Endothelial cell of umbilical vein (primary cell): ENCODE results near the gene KRT71. TPM values are rescaled to one million over a fixed set of nuclear protein-coding genes. Genes with fewer than 3 reads are reported as not detected.

Experiments
- BruUV-seq: library from RNA; stranded (reverse); fragments of 400-500 nt; replicated peaks from 2 replicates; lab custom pipeline; 2021; lab: Mats Ljungman, UMichigan
- CTCF ChIA-PET: fragments of 300-600, 350-600 bp; sonication (Branson Sonifier 250); formaldehyde crosslinking; loops from one replicate; lab custom pipeline; 2021; ENCODE audit warnings: antibody characterized with exemption, inconsistent platforms; lab: Charles Lee
- POLR2A ChIA-PET: fragments of 300-600, 350-600 bp; sonication (Branson Sonifier 250); formaldehyde crosslinking; loops from one replicate; lab custom pipeline; 2021; ENCODE audit warnings: antibody characterized with exemption, inconsistent platforms; lab: Charles Lee
- DNase-seq: peaks from one replicate; pipeline ENCODE4 v3.0.0-alpha.2; 2011; ENCODE audit warnings: low read depth, low spot score
- FAIRE-seq: peaks from 2 replicates; lab custom pipeline; 2011; peaks lifted over from hg19 to GRCh38; lab: Jason Lieb, UNC
- H2AFZ ChIP-seq: 2 replicates; pipeline ENCODE4 v1.6.0; 2012; ENCODE audit warnings: low read depth, low read length, control low read depth, inconsistent platforms
- H3K27ac ChIP-seq: 2 replicates; pipeline ENCODE4 v1.5.1; 2011; ENCODE audit warnings: low read depth, mild to moderate bottlenecking, control low read depth, low read length, moderate library complexity; ENCODE audit not compliant: insufficient read depth
- H3K27me3 ChIP-seq, 2 experiments: 2 replicates each; pipeline versions ENCODE4 v1.6.0 to v1.6.1; 2011; ENCODE audit warnings: low read length in 2 of 2, mixed read lengths in 1 of 2; ENCODE audit not compliant: control insufficient read depth in 2 of 2, insufficient read depth in 2 of 2
- H3K36me3 ChIP-seq, 2 experiments: 2 replicates in 1 of 2; 3 replicates in 1 of 2; pipeline ENCODE4 v1.5.1; 2011; ENCODE audit warnings: low read length in 2 of 2, mild to moderate bottlenecking in 1 of 2, moderate library complexity in 1 of 2; ENCODE audit not compliant: control insufficient read depth in 2 of 2, insufficient read depth in 2 of 2; ENCODE audit errors: extremely low read depth in 1 of 2
- H3K4me1 ChIP-seq: 3 replicates; pipeline ENCODE4 v1.5.1; 2011; ENCODE audit warnings: mild to moderate bottlenecking, low read length; ENCODE audit not compliant: control insufficient read depth, insufficient read depth; ENCODE audit errors: extremely low read depth
- H3K4me2 ChIP-seq: 2 replicates; pipeline ENCODE4 v1.6.1; 2011; ENCODE audit warnings: low read length, control low read depth, mixed read lengths; ENCODE audit not compliant: insufficient read depth
- H3K4me3 ChIP-seq, 3 experiments: fragments of 200-600 bp in 1 of 3; sonication (generic), shearing (Covaris generic) in 1 of 3; replicated peaks in 1 of 3; 2 replicates each; pipeline ENCODE4 v1.5.1; 2011 to 2016; ENCODE audit warnings: control low read depth in 3 of 3, low read length in 3 of 3, mild to moderate bottlenecking in 2 of 3, inconsistent platforms in 1 of 3, low read depth in 1 of 3, moderate library complexity in 1 of 3; ENCODE audit not compliant: insufficient read depth in 1 of 3
- H3K79me2 ChIP-seq: 2 replicates; pipeline ENCODE4 v1.6.0; 2012; ENCODE audit warnings: low read length, inconsistent platforms; ENCODE audit not compliant: control insufficient read depth, insufficient read depth
- H3K9ac ChIP-seq: replicated peaks from 2 replicates; pipeline ENCODE3; 2011; ENCODE audit warnings: low read length, control low read depth; ENCODE audit not compliant: insufficient read depth; ENCODE audit errors: extremely low read depth
- H3K9me1 ChIP-seq: replicated peaks from 3 replicates; pipeline ENCODE4 v1.6.0; 2011; ENCODE audit warnings: mild to moderate bottlenecking, low read length; ENCODE audit not compliant: control insufficient read depth, insufficient read depth; ENCODE audit errors: extremely low read depth
- H3K9me3 ChIP-seq: replicated peaks from 2 replicates; pipeline ENCODE4 v1.5.1; 2012; ENCODE audit warnings: low read length, inconsistent platforms; ENCODE audit not compliant: control insufficient read depth, insufficient read depth
- H4K20me1 ChIP-seq: replicated peaks from 2 replicates; pipeline ENCODE3; 2011; ENCODE audit warnings: mild to moderate bottlenecking, low read length; ENCODE audit not compliant: control insufficient read depth, insufficient read depth; ENCODE audit errors: extremely low read depth
- CTCF ChIP-seq, 2 donors: IDR thresholded peaks; 1 replicate in 1 of 2; 2 replicates in 1 of 2; pipeline ENCODE4 v1.5.1; 2011; ENCODE audit warnings: low read length in 2 of 2, mild to moderate bottlenecking in 2 of 2, moderate library complexity in 2 of 2, control low read depth in 1 of 2, inconsistent platforms in 1 of 2, low read depth in 1 of 2; ENCODE audit not compliant: insufficient read depth in 1 of 2; ENCODE audit errors: extremely low read depth in 1 of 2
- EZH2 ChIP-seq: IDR thresholded peaks from 2 replicates; pipeline ENCODE4 v1.6.1; 2012; ENCODE audit warnings: borderline replicate concordance, low read depth, mild to moderate bottlenecking, moderate library complexity, low read length, inconsistent platforms; ENCODE audit not compliant: severe bottlenecking
- FOS ChIP-seq: IDR thresholded peaks from 2 replicates; pipeline ENCODE4 v1.6.1; 2011; ENCODE audit warnings: mild to moderate bottlenecking, low read length, moderate library complexity, borderline replicate concordance; ENCODE audit not compliant: insufficient read depth
- GATA2 ChIP-seq: IDR thresholded peaks from 2 replicates; pipeline ENCODE4 v1.7.0; 2011; ENCODE audit warnings: low read depth, mild to moderate bottlenecking, moderate library complexity, mixed read lengths, low read length; ENCODE audit not compliant: insufficient read length, insufficient read depth
- JUN ChIP-seq: IDR thresholded peaks from 2 replicates; pipeline ENCODE4 v1.6.1; 2011; ENCODE audit warnings: borderline replicate concordance, low read depth; ENCODE audit not compliant: insufficient read length, insufficient read depth
- MAX ChIP-seq: IDR thresholded peaks from 2 replicates; pipeline ENCODE4 v1.6.1; 2011; ENCODE audit not compliant: insufficient read depth, insufficient read length
- MYC ChIP-seq: IDR thresholded peaks from one replicate; pipeline ENCODE4 v1.6.1; 2011; ENCODE audit warnings: mild to moderate bottlenecking, low read depth, low read length
- POLR2A ChIP-seq: IDR thresholded peaks from 2 replicates; pipeline ENCODE4 v1.6.1; 2012; ENCODE audit warnings: low read depth, mild to moderate bottlenecking, control low read depth, low read length
- POLR2AphosphoS5 ChIP-seq: IDR thresholded peaks from 2 replicates; pipeline ENCODE4 v1.6.1; 2012; ENCODE audit warnings: low read depth, mild to moderate bottlenecking, control low read depth, low read length, moderate library complexity; ENCODE audit not compliant: insufficient read depth
- dilution Hi-C: fragments of 300-500 bp; cut with MboI; formaldehyde crosslinking; loops from one replicate; pipeline ENCODE4 v1.15.0; 2019; ENCODE audit warnings: low sequenced_read_pairs; ENCODE audit not compliant: extremely low pct_ligation_motif_present
- intact Hi-C: fragments of 100-400 bp; cut with micrococcal nuclease; formaldehyde crosslinking; loops from one replicate; pipeline ENCODE4 v1.10.0; 2022
- polyA plus RNA-seq, 4 experiments: library from polyadenylated mRNA; depleted of rRNA in 3 of 4; stranded (reverse) in 3 of 4; unstranded in 1 of 4; fragments of >200 nt; gene quantifications; 2 replicates each; pipeline versions ENCODE4 v1.2.1 to v1.2.3, GENCODE V29; 2011 to 2012; ENCODE audit warnings: missing spikeins in 1 of 4
- total RNA-seq: library from RNA; stranded (reverse); gene quantifications from 2 replicates; pipeline ENCODE4 v1.2.3, GENCODE V29; 2021

The KRT71 gene
- total and polyA plus RNA-seq, 2 donors (not counting 3 experiments of a cell fraction or from before 2014, with no cell fraction given) = not detected

GRCh38 chr12:52521175-52521567 is 31.8 kb downstream of the KRT71 start:
- no peak overlapping the region for H3K4me3 ChIP-seq
- H3K4me1 ChIP-seq = no peaks in the 10 kb centered on the region
- ChIA-PET POLR2A (no interaction called here), CTCF (interaction anchor here (1.1 kb wide), 1 partner anchor 359 kb away, joined by 3 read pairs; no protein-coding TSS in a partner anchor)
- no TSS peak for BruUV-seq
- no peaks in the 10 kb centered on the region for H4K20me1 ChIP-seq
- no peak overlapping the region for H2AFZ ChIP-seq
- H3K9ac ChIP-seq = no peak overlapping the region
- intact Hi-C loops = no loop called here
- H3K4me2 ChIP-seq = no peak overlapping the region
- TF ChIP-seq JUN (no peak), CTCF (IDR thresholded peaks at IDR 0.05; ENCODE audit: extremely low read depth in 1 of 2, insufficient read depth in 1 of 2, low read depth in 1 of 2, low read length in 2 of 2) (no peak), EZH2 (no peak), POLR2A (no peak), GATA2 (no peak), MAX (no peak), POLR2AphosphoS5 (no peak), MYC (no peak), FOS (no peak)
- no peak overlapping the region for H3K27ac ChIP-seq
- no peaks in the 10 kb centered on the region for H3K27me3 ChIP-seq
- H3K36me3 ChIP-seq = no peaks in the 10 kb centered on the region
- dilution Hi-C loops = no loop called here
- no peaks in the 10 kb centered on the region for H3K9me1 ChIP-seq
- H3K9me3 ChIP-seq = no peaks in the 10 kb centered on the region
- FAIRE-seq = no peak
- H3K79me2 ChIP-seq = no peaks in the 10 kb centered on the region
- DNase-seq = no peak
